Loucy (cell line): Measurements from ENCODE around the gene RNF113B.

ENCODE experiments used
- EZH2phosphoT487 ChIP-seq: fragments of 200-600 bp; IDR thresholded peaks from 2 replicates; pipeline ENCODE4 v1.6.1; 2018; ENCODE audit warnings: antibody characterized with exemption, mild to moderate bottlenecking, moderate library complexity, borderline replicate concordance
- TF ChIP-seq, protein P1 (sequence below): fragments of 200-600 bp; sonication (generic); conservative IDR thresholded peaks from 2 replicates; pipeline ENCODE4 v1.5.1; 2014; ENCODE audit warnings: mild to moderate bottlenecking, antibody characterized with exemption, low read length

GRCh38 chr13:98157609-98158008 lies 19.5 kb downstream of the RNF113B start:
- TF ChIP-seq, protein P1, sequence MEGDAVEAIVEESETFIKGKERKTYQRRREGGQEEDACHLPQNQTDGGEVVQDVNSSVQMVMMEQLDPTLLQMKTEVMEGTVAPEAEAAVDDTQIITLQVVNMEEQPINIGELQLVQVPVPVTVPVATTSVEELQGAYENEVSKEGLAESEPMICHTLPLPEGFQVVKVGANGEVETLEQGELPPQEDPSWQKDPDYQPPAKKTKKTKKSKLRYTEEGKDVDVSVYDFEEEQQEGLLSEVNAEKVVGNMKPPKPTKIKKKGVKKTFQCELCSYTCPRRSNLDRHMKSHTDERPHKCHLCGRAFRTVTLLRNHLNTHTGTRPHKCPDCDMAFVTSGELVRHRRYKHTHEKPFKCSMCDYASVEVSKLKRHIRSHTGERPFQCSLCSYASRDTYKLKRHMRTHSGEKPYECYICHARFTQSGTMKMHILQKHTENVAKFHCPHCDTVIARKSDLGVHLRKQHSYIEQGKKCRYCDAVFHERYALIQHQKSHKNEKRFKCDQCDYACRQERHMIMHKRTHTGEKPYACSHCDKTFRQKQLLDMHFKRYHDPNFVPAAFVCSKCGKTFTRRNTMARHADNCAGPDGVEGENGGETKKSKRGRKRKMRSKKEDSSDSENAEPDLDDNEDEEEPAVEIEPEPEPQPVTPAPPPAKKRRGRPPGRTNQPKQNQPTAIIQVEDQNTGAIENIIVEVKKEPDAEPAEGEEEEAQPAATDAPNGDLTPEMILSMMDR = no peak
- no peak for TF ChIP-seq EZH2phosphoT487
